Measurements from ENCODE around the gene JMJD4.

JMJD4 gene

GRCh38 chr1:227742738-227743715 lies 7.9 kb upstream of the JMJD4 start:
- Histone ChIP-seq H3K4me1 (ENCODE audit: low read length) (peaks cover 9% of the 10 kb centered on the region), H3K9me3 (ENCODE audit: insufficient read depth, low read length) (no peaks in the 10 kb centered on the region), H3K4me3 (ENCODE audit: low read length) (no peak overlapping the region), H3K27ac (ENCODE audit: low read length) (no peak overlapping the region), H3K79me2 (ENCODE audit: low read length) (peaks cover 99% of the 10 kb centered on the region), H3K27me3 (ENCODE audit: low read depth, low read length) (no peaks in the 10 kb centered on the region), H4K20me1 (ENCODE audit: insufficient read depth, low read length) (peaks cover 84% of the 10 kb centered on the region), H3K4me2 (ENCODE audit: low read length) (no peak overlapping the region), H2AFZ (ENCODE audit: low read depth, low read length) (no peak overlapping the region), H3K36me3 (replicated peaks; ENCODE audit: low read depth, low read length) (peaks cover 37% of the 10 kb centered on the region), H3K9ac (ENCODE audit: low read length) (no peak overlapping the region)
- TF ChIP-seq CTCF (IDR thresholded peaks at IDR 0.05; ENCODE audit: low read depth, low read length) (no peak), EZH2phosphoT487 (IDR thresholded peaks at IDR 0.05; ENCODE audit: low read depth) (no peak)

- no peak overlapping the region for H2AFZ ChIP-seq (ENCODE audit: low read depth, low read length)
- TF ChIP-seq EZH2phosphoT487 (IDR thresholded peaks at IDR 0.05; ENCODE audit: low read depth), result no peak
- no peak for TF ChIP-seq CTCF (IDR thresholded peaks at IDR 0.05; ENCODE audit: low read depth, low read length)
- H3K4me3 ChIP-seq (ENCODE audit: low read length), result no peak overlapping the region
- no peaks in the 10 kb centered on the region for H3K9me3 ChIP-seq (ENCODE audit: insufficient read depth, low read length)
- H3K27ac ChIP-seq (ENCODE audit: low read length), result no peak overlapping the region
- peaks cover 77% of the 10 kb centered on the region for H4K20me1 ChIP-seq (ENCODE audit: insufficient read depth, low read length)
- H3K27me3 ChIP-seq (ENCODE audit: low read depth, low read length), result no peaks in the 10 kb centered on the region
- H3K4me2 ChIP-seq (ENCODE audit: low read length), result no peak overlapping the region
- H3K4me1 ChIP-seq (ENCODE audit: low read length), result peaks cover 19% of the 10 kb centered on the region
- H3K9ac ChIP-seq (ENCODE audit: low read length), result no peak overlapping the region
- peaks cover 36% of the 10 kb centered on the region for H3K36me3 ChIP-seq (replicated peaks; ENCODE audit: low read depth, low read length)
- H3K79me2 ChIP-seq (ENCODE audit: low read length), result peaks cover 99% of the 10 kb centered on the region
These were observed 6.2 kb upstream of the JMJD4 start for GRCh38 chr1:227741166-227741870.

GRCh38 chr1:227740401-227740960 lies 5.4 kb upstream of the JMJD4 start:
- Histone ChIP-seq H3K4me1 (ENCODE audit: low read length) (peaks cover 19% of the 10 kb centered on the region), H3K4me3 (ENCODE audit: low read length) (no peak overlapping the region), H4K20me1 (ENCODE audit: insufficient read depth, low read length) (peaks cover 70% of the 10 kb centered on the region), H3K36me3 (replicated peaks; ENCODE audit: low read depth, low read length) (peaks cover 36% of the 10 kb centered on the region), H3K27me3 (ENCODE audit: low read depth, low read length) (no peaks in the 10 kb centered on the region), H3K4me2 (ENCODE audit: low read length) (no peak overlapping the region), H2AFZ (ENCODE audit: low read depth, low read length) (no peak overlapping the region), H3K79me2 (ENCODE audit: low read length) (peaks cover 99% of the 10 kb centered on the region), H3K9ac (ENCODE audit: low read length) (no peak overlapping the region), H3K9me3 (ENCODE audit: insufficient read depth, low read length) (no peaks in the 10 kb centered on the region), H3K27ac (ENCODE audit: low read length) (0 out of 2 replicates have a peak overlapping the region, but pooled peaks have one; percentile 5)
- no peak for TF ChIP-seq EZH2phosphoT487 (IDR thresholded peaks at IDR 0.05; ENCODE audit: low read depth)
- TF ChIP-seq CTCF (IDR thresholded peaks at IDR 0.05; ENCODE audit: low read depth, low read length), result no peak

GRCh38 chr1:227739636-227740035 lies 4.5 kb upstream of the JMJD4 start:
- H3K9ac ChIP-seq (ENCODE audit: low read length), result no peak overlapping the region
- no peaks in the 10 kb centered on the region for H3K9me3 ChIP-seq (ENCODE audit: insufficient read depth, low read length)
- peaks cover 99% of the 10 kb centered on the region for H3K79me2 ChIP-seq (ENCODE audit: low read length)

More at GRCh38 chr1:227739636-227740035, 4.5 kb upstream of the JMJD4 start:
- no peak for TF ChIP-seq CTCF (IDR thresholded peaks at IDR 0.05; ENCODE audit: low read depth, low read length)
- no peak for TF ChIP-seq EZH2phosphoT487 (IDR thresholded peaks at IDR 0.05; ENCODE audit: low read depth)
- Histone ChIP-seq H3K4me3 (ENCODE audit: low read length) (no peak overlapping the region), H3K27ac (ENCODE audit: low read length) (no peak overlapping the region), H2AFZ (ENCODE audit: low read depth, low read length) (no peak overlapping the region), H3K36me3 (replicated peaks; ENCODE audit: low read depth, low read length) (peaks cover 36% of the 10 kb centered on the region), H3K27me3 (ENCODE audit: low read depth, low read length) (no peaks in the 10 kb centered on the region), H3K4me1 (ENCODE audit: low read length) (peaks cover 19% of the 10 kb centered on the region), H4K20me1 (ENCODE audit: insufficient read depth, low read length) (peaks cover 62% of the 10 kb centered on the region), H3K4me2 (ENCODE audit: low read length) (no peak overlapping the region)

All from OCI-LY3 (cell line).